Measurements from ENCODE around the gene FAAH. TPM values are rescaled to one million over a fixed set of nuclear protein-coding genes. Genes with fewer than 3 reads are reported as not detected.

The FAAH gene
- total and polyA plus RNA-seq, 2 of the 13 experiments (the other 11 are each of a cell fraction or from before 2014, with no cell fraction given), result 5.4 to 11.0 TPM

DNA sequence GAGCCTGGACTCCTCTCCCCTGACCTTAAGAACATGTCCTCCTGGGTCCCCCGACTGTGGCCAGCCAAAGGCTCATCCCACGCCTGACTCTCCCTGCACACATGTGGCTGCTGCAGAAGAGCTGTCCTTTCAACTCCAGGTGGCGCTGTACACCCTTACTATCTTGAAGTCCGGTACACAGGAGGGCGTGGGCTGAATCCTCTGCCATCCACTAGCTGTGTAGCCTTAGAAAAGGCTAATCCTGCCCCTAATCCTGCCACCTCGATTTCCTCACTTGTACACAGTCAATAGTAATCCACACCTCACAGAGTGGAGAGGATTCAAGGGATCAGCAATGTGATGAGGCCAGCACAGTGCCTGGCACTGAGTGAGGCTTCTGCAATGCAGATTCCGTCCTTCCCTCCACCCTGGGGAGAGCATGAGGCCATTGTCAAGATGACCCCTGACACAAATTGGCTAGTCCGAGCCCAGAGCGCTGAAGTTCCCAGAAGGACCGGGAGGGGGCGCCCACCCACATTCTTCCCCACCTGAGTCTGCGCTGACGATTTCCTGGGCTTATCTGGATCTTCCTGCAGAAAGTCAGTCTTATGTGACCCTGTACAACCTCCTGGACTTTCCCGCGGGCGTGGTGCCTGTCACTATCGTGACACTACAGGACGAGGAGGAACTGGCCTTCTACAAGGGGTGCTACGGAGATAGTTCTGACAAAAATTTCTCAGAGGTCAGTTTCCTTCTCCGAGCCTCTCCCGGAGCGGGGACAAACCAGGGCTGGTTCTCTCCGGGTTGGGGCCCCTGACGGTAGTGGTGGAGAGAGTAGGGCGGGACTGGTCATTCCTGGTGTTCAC, 48.4 kb downstream of the FAAH start (continued):
- TF ChIP-seq CREB1 (IDR thresholded peaks at IDR 0.05), result no peak
- no peak for TF ChIP-seq CREB1 (CRISPR knock-in tag; IDR thresholded peaks at IDR 0.05)
- no peak for TF ChIP-seq KLF13 (CRISPR knock-in tag; IDR thresholded peaks at IDR 0.05)
- no peak for TF ChIP-seq GTF3A (CRISPR knock-in tag; conservative IDR thresholded peaks at IDR 0.05)
- TF ChIP-seq GATAD1 (CRISPR knock-in tag; IDR thresholded peaks at IDR 0.05), result no peak
- no peak for TF ChIP-seq FOXO1 (CRISPR knock-in tag; IDR thresholded peaks at IDR 0.05)
- no peak for TF ChIP-seq ZSCAN25 (CRISPR knock-in tag; IDR thresholded peaks at IDR 0.05)
- peak; percentile 74; the same call in 1 of the 2 replicates for TF ChIP-seq RXRB (CRISPR knock-in tag; IDR thresholded peaks at IDR 0.05; ENCODE audit: borderline replicate concordance)
- no peak for TF ChIP-seq HNRNPK (IDR thresholded peaks at IDR 0.05; ENCODE audit: low read depth, low read length, poor library complexity, severe bottlenecking)
- TF ChIP-seq HNRNPUL1 (IDR thresholded peaks at IDR 0.05; ENCODE audit: low read depth, low read length), result no peak
- TF ChIP-seq, protein P1, sequence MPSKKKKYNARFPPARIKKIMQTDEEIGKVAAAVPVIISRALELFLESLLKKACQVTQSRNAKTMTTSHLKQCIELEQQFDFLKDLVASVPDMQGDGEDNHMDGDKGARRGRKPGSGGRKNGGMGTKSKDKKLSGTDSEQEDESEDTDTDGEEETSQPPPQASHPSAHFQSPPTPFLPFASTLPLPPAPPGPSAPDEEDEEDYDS (CRISPR knock-in tag; IDR thresholded peaks at IDR 0.05), result no peak
- no peak for TF ChIP-seq CCAR2 (optimal IDR thresholded peaks at IDR 0.05; ENCODE audit: low read depth, low read length)
- no peak for TF ChIP-seq ZMYM2 (CRISPR knock-in tag; IDR thresholded peaks at IDR 0.05)
- no peak for TF ChIP-seq KAT2B (IDR thresholded peaks at IDR 0.05; ENCODE audit: borderline replicate concordance, low read depth, low read length)
- TF ChIP-seq HOXA9 (CRISPR knock-in tag; IDR thresholded peaks at IDR 0.05; ENCODE audit: borderline replicate concordance), result no peak
- TF ChIP-seq KMT2B (CRISPR knock-in tag; IDR thresholded peaks at IDR 0.05), result no peak
- no peak for TF ChIP-seq ZNF570 (CRISPR knock-in tag; IDR thresholded peaks at IDR 0.05; ENCODE audit: borderline replicate concordance)
- no peak for TF ChIP-seq ZKSCAN5 (CRISPR knock-in tag; IDR thresholded peaks at IDR 0.05)
- no peak for TF ChIP-seq ZFP82 (CRISPR knock-in tag; IDR thresholded peaks at IDR 0.05; ENCODE audit: borderline replicate concordance)
- no peak for TF ChIP-seq KLF11 (CRISPR knock-in tag; IDR thresholded peaks at IDR 0.05)
- no peak for TF ChIP-seq SETDB1 (CRISPR knock-in tag; IDR thresholded peaks at IDR 0.05; ENCODE audit: borderline replicate concordance)
- TF ChIP-seq NFYC (CRISPR knock-in tag; IDR thresholded peaks at IDR 0.05), result no peak
- 0 out of 2 replicates have a peak, but pooled peaks have one; percentile 21 for TF ChIP-seq NR2C2 (CRISPR knock-in tag; IDR thresholded peaks at IDR 0.05; ENCODE audit: borderline replicate concordance)
- TF ChIP-seq FOXM1 (CRISPR knock-in tag; IDR thresholded peaks at IDR 0.05), result no peak
- no peak for TF ChIP-seq TP53 (CRISPR knock-in tag; conservative IDR thresholded peaks at IDR 0.05)
- no peak for TF ChIP-seq PCBP2 (optimal IDR thresholded peaks at IDR 0.05; ENCODE audit: low read depth, low read length, poor library complexity, severe bottlenecking)
- TF ChIP-seq, protein P2, sequence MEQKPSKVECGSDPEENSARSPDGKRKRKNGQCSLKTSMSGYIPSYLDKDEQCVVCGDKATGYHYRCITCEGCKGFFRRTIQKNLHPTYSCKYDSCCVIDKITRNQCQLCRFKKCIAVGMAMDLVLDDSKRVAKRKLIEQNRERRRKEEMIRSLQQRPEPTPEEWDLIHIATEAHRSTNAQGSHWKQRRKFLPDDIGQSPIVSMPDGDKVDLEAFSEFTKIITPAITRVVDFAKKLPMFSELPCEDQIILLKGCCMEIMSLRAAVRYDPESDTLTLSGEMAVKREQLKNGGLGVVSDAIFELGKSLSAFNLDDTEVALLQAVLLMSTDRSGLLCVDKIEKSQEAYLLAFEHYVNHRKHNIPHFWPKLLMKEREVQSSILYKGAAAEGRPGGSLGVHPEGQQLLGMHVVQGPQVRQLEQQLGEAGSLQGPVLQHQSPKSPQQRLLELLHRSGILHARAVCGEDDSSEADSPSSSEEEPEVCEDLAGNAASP (CRISPR knock-in tag; IDR thresholded peaks at IDR 0.05; ENCODE audit: borderline replicate concordance), result 0 out of 2 replicates have a peak, but pooled peaks have one; percentile 45
- peak; percentile 56; the same call in 1 of the 2 replicates for TF ChIP-seq YEATS2 (CRISPR knock-in tag; IDR thresholded peaks at IDR 0.05; ENCODE audit: borderline replicate concordance)
- no peak for TF ChIP-seq KLF15 (CRISPR knock-in tag; IDR thresholded peaks at IDR 0.05; ENCODE audit: borderline replicate concordance)
- TF ChIP-seq JUNB (CRISPR knock-in tag; IDR thresholded peaks at IDR 0.05; ENCODE audit: borderline replicate concordance), result no peak
- no peak for TF ChIP-seq SPEN (CRISPR knock-in tag; IDR thresholded peaks at IDR 0.05; ENCODE audit: low read depth)
- no peak for TF ChIP-seq ZNF12 (CRISPR knock-in tag; IDR thresholded peaks at IDR 0.05)
